Thymus (tissue), 14 donors: ENCODE results near the gene ANKRD20A1. TPM values are rescaled to one million over a fixed set of nuclear protein-coding genes. Genes with fewer than 3 reads are reported as not detected.
"Not testable (repeated sequence)": the region's sequence is repeated elsewhere in the genome, so short reads cannot be mapped to it uniquely, and the experiment has no call there.

Experiments used
- DNase-seq, 9 donors: peaks; one replicate each; pipeline ENCODE4 v3.0.0-alpha.2; 2013; ENCODE audit warnings: low spot score in 9 of 9, low read depth in 6 of 9, missing footprints in 1 of 9
- H3K27ac ChIP-seq, 2 donors: one replicate each; pipeline ENCODE4 v1.5.1; 2013; ENCODE audit warnings: control low read depth in 1 of 2, low read depth in 1 of 2, low read length in 1 of 2, mild to moderate bottlenecking in 1 of 2, moderate library complexity in 1 of 2
- H3K27me3 ChIP-seq, 2 donors: one replicate each; pipeline ENCODE4 v1.5.1; 2013; ENCODE audit warnings: low read length in 1 of 2; ENCODE audit not compliant: control insufficient read depth in 2 of 2, insufficient read depth in 1 of 2
- H3K36me3 ChIP-seq, 2 donors: one replicate each; pipeline ENCODE4 v1.5.1; 2013; ENCODE audit warnings: low read length in 1 of 2, mild to moderate bottlenecking in 1 of 2, moderate library complexity in 1 of 2; ENCODE audit not compliant: control insufficient read depth in 2 of 2, insufficient read depth in 2 of 2
- H3K4me1 ChIP-seq, 2 donors: one replicate each; pipeline ENCODE4 v1.5.1; 2013; ENCODE audit warnings: low read length in 2 of 2; ENCODE audit not compliant: control insufficient read depth in 2 of 2, insufficient read depth in 2 of 2
- H3K4me3 ChIP-seq, 2 donors: one replicate each; pipeline ENCODE4 v1.5.1; 2013; ENCODE audit warnings: low read length in 2 of 2, control low read depth in 1 of 2, mild to moderate bottlenecking in 1 of 2
- H3K9me3 ChIP-seq, 2 donors: one replicate each; pipeline ENCODE4 v1.5.1; 2013; ENCODE audit warnings: low read length in 1 of 2, mild to moderate bottlenecking in 1 of 2; ENCODE audit not compliant: control insufficient read depth in 2 of 2, insufficient read depth in 1 of 2
- WGBS: extraction: QIAGEN DNeasy Blood & Tissue Kit; methylation state at CpG from one replicate; pipeline ENCODE4 v1.1.7; 2013; 5-methylcytosine and 5-hydroxymethylcytosine counted together
- long read RNA-seq, 10 donors: transcript quantifications; one replicate each; lab custom pipeline, GENCODE V29; 2026
- polyA plus RNA-seq: library from polyadenylated mRNA; stranded (reverse); fragments of 200-250 nt; gene quantifications from one replicate; pipeline ENCODE4 v1.2.3, GENCODE V29; 2013
- total RNA-seq: library from RNA; stranded (reverse); fragments of 120-200 nt; gene quantifications from one replicate; pipeline ENCODE4 v1.2.4, GENCODE V29; 2013
- donor health status: healthy.

ANKRD20A1 gene
- total RNA-seq (0.66 TPM), polyA plus RNA-seq (1.4 TPM)
- long read RNA-seq, donor 1, result 0 reads
- long read RNA-seq, donor 2, result 0 reads
- long read RNA-seq, donor 3, result 0 reads
- long read RNA-seq, donor 4, result 0 reads
- long read RNA-seq, donor 5, result 0 reads
- long read RNA-seq, donor 6, result 0 reads
- long read RNA-seq, donor 7, result 0 reads
- long read RNA-seq, donor 8, result 0 reads
- long read RNA-seq, donor 9, result 0 reads
- long read RNA-seq, donor 10, result 0 reads

DNA sequence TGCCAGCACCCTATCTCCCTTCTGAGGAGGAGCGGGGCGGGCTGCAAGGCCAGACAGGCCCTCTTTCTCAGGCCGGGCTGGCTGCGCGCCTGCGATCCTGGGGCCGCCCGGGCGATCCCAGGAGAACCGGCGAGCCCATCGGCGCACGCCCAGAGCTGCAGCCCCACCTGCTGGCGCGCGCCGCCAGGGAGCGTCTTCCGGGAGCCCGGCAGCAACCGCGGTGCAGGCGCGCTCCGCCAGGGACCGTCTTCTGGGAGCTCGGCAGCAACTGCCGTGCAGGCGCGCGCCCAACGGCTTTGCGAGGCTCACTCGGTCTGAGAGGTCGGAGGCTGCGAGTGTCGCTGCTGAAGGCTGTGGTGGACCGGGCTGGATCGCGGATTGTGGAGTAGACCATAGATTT lies at the start of gene ANKRD20A1:
Gene ANKRD20A1 (plus strand): TSS at position 61 of the 400 bp plus-strand sequence. CDS start 496 bp downstream, outside the sequence.
- not testable (repeated sequence) for H3K9me3 ChIP-seq, H3K4me1 ChIP-seq, H3K27ac ChIP-seq, H3K36me3 ChIP-seq, H3K27me3 ChIP-seq, H3K4me3 ChIP-seq
- WGBS, result no CpG with 5 or more reads among the region's 41 CpGs
- DNase-seq, result peak in 3 of 9 donors; percentile 6 to 19 (median 14)

DNA sequence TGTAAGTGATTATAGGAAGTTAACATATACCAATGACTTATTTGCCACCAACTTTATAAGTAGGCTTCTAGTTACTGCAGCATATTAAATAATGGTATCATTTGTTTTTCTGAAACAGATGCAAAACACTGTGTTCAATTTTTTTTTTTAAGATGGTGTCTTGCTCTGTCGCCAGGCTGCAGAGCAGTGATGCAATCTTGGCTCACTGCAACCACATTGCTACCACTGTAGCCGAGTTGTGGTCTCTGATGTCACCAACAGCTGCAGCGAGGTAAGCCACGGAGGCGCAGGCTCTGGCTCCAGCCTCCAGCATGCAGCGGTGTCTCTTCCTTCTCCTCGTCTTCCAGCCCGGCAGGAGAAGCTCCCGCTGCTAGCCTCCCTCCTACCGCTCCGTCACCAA lies 26.6 kb upstream of the ANKRD20A1 start:
- 41% methylated on average over 5 of the region's 11 CpGs for WGBS
- not testable (repeated sequence) for H3K36me3 ChIP-seq, H3K4me1 ChIP-seq, H3K9me3 ChIP-seq, H3K27me3 ChIP-seq, H3K27ac ChIP-seq, DNase-seq, H3K4me3 ChIP-seq
